ENCODE measurements around the gene MPPE1. TPM values are rescaled to one million over a fixed set of nuclear protein-coding genes. Genes with fewer than 3 reads are reported as not detected.
"Not testable (repeated sequence)": the region's sequence is repeated elsewhere in the genome, so short reads cannot be mapped to it uniquely, and the experiment has no call there.

MPPE1 gene
- total RNA-seq, 1 donor from 2014 or later, result 56.6 TPM

DNA sequence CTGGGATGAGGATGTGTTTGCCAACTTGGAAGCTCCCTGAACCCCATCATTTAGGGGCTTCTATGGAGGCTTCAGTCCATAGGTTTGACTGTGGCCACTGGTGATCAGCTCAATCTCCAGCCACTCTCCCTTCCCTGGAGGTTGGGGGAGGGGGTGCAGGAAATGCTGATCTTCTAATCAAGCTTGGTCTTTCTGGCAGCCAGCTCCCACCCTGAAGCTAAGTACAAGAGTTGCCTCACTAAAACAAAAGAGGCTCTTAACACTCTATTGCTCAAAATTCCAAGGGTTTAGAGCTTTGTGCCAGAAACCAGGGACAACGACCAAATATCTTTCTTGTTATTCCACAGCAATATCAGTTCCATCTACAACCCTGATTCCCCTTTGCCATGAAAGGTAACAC, 19.4 kb upstream of the MPPE1 start:
- intact Hi-C loops (cut with micrococcal nuclease), result no loop called here

DNA sequence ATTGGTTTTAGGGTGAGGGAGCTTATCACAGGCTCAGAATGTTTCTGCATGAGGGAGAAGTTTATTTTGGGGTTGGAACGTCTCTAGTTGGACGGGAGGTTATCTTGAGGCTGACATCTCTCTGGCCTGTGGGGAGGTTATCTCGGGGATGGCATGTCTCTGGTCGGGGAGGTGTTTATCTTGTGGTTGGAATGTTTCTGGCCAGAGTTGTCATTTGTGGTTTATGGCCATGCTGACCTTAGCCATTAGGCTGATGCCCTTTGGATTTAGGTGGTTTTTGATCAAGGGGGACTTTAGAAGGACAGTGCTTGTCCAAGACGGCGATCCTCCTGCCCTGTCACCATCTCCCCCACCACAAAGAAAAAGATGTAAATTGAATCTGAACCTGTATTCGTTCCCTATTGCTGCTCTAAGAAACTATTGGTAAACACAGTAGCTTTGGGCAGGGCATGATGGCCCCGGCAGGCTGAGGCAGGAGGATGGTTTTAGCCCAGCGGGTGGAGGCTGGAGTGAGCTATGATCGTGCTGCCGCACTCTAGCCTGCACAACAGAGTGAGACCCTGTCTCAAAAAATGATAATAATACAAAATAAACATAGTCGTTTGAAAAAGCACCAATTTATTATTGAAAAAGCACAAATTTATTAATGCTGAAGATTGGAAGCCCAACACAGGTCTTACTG, 17.8 kb upstream of the MPPE1 start:
- intact Hi-C loops (cut with micrococcal nuclease), result no loop called here

DNA sequence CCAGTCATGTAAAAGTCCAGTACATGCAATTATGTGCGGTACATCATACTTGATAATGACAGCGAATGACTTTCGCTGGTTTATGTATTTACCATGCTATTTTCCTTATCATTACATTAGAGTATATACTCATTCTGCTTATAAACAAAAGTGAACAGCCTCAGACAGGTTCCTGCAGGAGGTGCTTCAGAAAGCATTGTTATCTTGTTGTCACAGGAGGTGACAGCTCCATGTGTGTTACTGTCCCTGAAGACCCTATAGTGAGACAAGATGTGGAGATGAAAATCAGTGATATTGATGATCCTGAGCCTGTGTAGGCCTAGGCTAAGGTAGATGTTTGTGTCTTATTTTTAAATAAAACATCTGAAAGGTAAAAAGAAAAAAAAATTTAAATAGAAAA, 15.3 kb upstream of the MPPE1 start:
- intact Hi-C loops (cut with micrococcal nuclease), result no loop called here

DNA sequence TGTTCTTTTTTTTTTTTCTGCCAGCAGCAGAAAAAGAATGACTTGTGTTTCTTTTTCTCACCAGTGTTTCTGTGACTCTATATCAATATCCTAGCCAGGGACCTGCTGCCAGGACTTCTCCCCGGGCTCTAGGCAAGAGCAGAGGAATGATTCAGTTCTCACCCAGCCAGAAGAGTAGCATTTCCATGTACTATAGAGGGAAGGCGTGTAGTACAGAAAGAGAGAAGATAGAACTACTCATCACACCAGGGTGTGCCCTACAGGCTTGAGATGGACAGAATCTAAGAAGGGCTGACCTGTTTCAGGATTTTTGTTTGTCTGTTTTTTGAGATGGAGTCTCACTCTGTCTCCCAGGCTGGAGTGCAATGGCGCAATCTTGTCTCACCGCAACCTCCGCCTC, 11.4 kb upstream of the MPPE1 start:
- intact Hi-C loops (cut with micrococcal nuclease), result not testable (repeated sequence)

DNA sequence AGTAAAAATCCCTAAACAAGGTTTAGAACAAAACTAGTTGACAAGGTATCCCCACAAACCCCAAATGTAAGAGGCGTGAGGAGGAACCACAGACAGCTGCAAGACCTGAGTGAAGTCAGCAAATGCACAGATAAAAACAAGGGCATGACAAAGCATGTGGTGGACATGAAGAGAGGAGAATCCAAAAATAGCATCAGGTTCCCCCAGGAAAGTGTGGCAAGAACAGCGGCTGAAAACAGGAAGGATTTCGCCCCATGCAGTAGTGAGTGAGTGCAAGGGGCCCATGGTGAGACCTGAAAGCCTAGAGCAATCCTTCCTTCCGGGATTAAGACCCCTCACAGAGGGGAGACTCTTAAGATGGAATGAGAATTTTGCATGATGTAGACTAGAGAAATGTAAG, 8.8 kb upstream of the MPPE1 start:
- intact Hi-C loops (cut with micrococcal nuclease), result not testable (repeated sequence)

DNA sequence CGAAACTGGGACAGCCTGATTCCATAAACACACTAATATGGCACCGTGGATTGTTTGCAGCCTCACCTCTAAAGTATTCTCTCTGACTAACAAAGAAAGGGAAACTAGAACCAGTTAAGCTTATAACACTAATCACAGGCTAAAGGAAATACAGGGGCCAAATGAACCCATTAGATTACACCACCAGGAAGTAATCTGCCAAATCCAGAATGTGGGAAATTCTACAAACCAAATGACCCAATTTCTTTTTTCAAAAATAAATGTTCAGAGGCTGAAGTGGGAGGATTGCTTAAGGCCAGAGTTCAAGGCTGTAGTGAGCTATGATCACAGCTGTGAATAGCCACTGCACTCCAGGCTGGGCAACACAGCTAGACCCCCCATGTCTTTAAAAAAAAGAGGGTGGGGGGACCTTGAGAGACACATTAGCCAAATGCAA, 1.5 kb upstream of the MPPE1 start:
- intact Hi-C loops (cut with micrococcal nuclease), result loop anchor here (2.0 to 5.0 kb wide), 3 partner anchors 1083 to 1997 kb away; partner anchors contain the start of genes CEP192, FAM210A and RNMT

DNA sequence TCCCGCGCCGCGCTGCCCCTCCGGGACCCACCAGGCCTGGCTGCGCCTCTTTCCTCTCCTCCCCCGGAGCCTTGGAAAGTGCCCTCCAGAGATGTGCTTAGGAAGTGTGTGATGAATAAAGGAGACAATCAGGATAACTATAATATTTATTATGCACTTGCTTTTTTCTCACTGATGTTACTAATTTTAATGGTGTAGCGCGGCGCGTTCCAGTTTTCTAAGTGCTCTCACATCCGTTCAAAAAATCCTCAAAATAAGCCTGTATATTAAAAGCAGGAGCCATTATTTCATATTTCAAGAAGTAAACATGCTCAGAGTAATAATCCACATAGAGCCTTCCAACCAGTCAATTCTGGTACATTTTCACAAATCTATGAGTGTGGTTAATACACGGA, 941 bp upstream of the MPPE1 start:
- intact Hi-C loops (cut with micrococcal nuclease), result loop anchor here (2.0 to 5.0 kb wide), 3 partner anchors 1083 to 1996 kb away; partner anchors contain the start of genes CEP192, FAM210A and RNMT

DNA sequence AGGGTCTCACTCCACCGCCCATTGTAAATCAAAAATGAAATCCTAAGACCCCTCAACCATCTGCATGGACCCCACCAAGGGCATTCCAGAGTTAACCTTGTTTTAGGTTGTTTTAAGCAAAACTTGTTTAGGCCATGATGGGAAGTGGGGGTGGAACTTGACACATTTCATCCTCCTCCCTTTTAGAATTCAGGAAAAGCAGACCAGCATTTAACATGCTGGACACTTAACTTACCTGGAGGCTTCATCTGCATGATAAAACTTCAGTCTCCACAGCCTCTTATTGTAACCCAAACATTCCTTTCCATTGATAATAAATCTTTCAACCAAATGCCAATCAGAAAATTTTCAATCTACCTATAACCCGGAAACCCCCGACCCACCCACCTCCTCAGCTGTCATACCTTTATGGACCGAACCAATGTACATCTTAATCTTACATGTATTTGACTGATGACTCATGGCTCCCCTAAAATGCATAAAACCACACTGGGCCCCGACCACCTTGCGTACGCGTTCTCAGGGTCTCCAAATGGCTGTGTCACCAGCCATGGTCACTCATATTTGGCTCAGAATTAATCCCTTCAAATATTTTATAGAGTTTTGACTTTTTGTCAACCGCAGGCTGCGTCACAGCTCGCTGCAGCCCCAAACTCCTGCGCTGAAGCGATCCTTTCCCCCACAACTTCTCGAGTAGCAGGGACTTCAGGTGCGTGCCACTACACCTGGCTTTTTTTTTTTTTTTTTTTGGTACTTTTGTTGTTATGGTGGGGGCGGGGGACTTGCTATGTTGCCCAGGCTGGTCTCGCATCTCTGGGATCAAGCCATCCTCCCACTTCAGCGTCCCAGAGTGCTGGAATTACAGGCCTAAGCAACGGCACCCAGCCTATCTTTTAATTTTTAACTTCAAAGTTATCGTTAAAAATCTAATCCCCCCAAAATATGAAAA, 917 bp downstream of the MPPE1 start:
- intact Hi-C loops (cut with micrococcal nuclease), result loop anchor here (5.0 kb wide), 2 partner anchors 1085 to 1820 kb away; partner anchors contain the start of genes CEP192, FAM210A and RNMT

DNA sequence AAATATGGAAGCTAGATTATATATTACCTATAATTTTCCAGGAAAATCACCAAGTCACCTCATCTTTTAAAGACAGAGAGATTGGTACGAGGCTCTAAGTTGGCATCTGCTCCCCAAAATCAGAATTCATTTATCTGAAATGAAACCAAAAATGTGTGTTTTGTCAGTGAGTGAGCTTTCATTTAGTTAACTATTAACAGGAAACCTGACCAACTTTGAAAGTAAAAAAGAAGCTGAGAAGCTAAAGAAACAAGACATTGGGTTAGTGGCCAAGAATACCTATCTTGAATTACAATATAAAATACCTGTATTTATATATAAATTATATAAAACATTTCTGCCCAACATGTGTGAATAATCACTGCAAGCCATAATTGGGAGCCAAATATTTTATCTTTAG, 1.9 kb downstream of the MPPE1 start:
- intact Hi-C loops (cut with micrococcal nuclease), result loop anchor here (5.0 kb wide), 2 partner anchors 1086 to 1821 kb away; partner anchors contain the start of genes CEP192, FAM210A and RNMT

DNA sequence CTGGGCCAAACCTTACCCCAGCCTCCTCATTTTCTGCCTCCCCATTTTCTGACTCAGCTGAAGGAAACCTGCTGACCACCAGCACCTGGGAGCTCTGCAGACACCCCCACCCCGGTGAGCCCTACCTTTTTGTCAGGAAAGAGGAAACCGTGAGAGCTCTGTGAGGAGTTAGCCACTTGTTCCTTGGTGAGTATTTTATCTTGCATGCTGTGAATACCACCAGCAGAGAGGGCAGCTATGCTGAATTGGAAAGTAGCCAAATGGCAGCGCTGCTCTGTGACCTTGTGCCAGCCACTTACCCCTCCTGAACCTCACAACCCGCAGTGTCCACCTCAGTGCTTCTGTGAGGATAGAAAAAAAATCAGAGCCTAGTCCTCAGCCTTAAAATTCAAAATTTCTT, 2.5 kb downstream of the MPPE1 start:
- intact Hi-C loops (cut with micrococcal nuclease), result loop anchor here (5.0 kb wide), 2 partner anchors 1087 to 1822 kb away; partner anchors contain the start of genes CEP192, FAM210A and RNMT

DNA sequence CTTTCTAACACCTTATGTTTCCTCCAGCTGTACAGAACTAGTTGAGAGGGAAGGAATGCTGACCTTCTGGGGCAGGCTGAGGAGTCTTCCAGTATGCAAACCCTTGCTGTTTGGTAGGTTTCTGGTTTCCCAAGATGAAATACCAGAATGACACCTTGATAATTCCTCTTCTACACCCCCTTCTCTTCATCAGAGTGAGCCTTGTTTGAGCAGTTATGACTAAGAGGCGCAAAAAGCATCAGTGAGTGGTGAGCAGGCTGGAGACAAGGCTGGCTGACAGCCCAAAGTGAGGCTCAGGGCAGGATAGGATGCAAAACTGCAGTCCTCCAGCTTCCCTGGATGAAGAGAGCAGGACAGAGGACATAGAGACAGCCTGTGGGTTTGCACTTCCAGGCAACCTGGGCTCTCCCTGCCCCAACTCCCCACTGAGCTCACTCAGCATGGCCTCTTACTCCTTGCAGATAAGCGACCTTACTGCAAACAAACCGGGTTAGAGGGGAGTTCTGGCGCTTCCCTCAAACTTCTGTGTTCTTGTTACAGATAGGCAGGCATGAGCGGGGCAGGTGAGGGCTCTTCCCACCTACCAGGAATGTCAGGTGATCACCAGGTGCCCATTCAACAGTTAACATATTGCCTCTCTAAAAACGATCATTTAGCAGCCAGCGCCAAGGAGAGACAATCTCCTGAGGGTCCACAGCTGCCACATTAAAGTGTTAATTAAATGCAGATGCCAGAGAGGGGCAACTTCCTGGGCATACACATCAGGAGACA, 5.4 kb downstream of the MPPE1 start:
- intact Hi-C loops (cut with micrococcal nuclease), result no loop called here

DNA sequence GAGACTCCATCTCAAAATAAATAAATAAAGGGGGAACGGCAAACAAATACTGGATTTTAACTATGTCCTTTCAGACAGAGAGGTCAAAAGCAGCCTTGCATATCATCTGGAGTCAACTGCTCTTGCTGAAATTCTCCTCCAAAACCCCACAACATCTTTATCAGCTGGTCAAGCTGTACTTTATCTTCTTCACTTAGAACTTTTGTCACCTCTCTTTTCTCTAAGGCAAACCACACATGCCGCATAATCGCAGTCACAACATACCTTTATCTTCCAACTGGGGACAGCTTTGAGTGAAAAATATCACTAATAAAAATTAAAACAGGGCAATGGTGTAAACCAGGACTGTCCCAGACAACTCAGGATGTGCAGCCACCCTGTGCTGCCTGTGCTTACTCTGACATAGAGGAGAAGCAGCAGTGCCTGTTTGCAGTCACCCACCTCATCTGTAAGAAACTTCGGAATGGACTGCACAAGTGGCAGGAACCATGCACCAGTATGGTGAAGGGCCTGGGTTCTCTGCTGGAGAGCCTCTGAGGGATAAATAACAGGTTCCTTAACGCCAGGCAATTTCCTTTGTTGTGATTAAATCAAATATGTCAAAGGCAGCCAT, 6.2 kb downstream of the MPPE1 start:
- intact Hi-C loops (cut with micrococcal nuclease), result no loop called here

DNA sequence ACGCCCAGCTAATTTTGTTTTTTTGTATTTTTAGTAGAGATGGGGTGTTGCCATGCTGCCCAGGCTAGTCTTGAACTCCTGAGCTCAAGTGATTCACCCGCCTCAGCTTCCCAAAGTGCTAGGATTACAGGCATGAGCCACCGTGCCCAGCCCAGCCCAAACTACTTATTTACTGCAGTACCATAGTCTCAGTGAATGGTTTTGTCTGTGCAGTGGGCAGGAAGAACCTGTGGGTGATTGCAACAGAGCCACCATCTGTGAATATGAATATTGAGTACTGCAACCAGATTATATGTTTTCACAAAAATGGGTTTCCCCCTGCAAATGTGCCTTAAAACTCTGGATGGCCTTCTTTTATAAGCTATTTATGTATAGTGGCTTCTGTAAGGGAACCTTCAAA, 9.1 kb downstream of the MPPE1 start:
- intact Hi-C loops (cut with micrococcal nuclease), result no loop called here

DNA sequence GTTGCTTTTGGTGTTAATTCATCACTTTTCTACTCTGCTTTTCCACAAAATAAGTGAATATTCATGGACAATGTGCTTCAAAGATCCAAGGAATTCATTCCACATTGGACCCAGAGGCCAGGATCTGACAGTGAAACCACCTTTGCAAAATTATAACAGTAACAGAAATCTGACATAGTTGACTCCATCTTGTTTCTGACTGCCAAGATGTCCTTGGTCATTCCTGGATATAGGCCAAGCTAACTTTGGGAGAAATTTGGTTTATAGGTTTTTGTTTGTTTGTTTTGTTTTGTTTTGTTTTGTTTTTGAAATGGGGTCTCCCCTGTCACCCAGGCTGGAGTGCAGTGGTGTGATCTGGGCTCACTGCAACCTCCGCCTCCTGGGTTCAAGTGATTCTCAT, 10.3 kb downstream of the MPPE1 start:
- intact Hi-C loops (cut with micrococcal nuclease), result no loop called here

DNA sequence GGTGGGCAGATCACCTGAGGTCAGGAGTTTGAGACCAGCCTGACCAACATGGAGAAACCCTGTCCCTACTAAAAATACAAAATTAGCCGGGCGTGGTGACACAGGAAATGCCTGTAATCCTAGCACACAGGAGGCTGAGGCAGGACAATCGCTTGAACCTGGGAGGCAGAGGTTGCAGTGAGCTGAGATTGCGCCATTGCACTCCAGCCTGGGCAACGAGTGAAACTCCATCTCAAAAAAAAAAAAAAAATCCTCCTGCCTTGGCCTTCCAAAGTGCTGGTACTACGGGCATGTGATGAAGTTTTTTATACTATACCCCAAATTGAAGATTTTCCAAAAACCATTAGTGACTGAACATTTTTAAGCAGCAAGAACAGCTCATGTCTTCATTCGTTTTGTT, 15.7 kb downstream of the MPPE1 start:
- intact Hi-C loops (cut with micrococcal nuclease), result not testable (repeated sequence)

DNA sequence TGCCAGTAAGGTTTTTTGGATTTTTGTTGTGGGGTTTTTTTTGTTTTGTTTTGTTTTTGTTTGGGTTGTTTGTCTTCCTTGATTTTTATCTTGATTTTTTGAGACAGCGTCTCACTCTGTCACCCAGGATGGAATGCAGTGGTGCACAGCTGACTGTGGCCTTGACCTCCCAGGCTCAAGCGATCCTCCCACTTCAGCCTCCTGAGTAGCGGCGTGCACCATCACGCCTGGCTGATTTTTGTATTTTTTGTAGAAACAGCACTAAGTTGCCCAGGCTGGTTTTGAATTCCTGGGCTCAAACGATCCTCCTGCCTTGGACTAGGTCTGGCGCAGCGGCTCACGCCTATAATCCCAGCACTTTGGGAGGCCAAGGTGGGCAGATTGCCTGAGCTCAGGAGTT, 16.4 kb downstream of the MPPE1 start:
- intact Hi-C loops (cut with micrococcal nuclease), result no loop called here

DNA sequence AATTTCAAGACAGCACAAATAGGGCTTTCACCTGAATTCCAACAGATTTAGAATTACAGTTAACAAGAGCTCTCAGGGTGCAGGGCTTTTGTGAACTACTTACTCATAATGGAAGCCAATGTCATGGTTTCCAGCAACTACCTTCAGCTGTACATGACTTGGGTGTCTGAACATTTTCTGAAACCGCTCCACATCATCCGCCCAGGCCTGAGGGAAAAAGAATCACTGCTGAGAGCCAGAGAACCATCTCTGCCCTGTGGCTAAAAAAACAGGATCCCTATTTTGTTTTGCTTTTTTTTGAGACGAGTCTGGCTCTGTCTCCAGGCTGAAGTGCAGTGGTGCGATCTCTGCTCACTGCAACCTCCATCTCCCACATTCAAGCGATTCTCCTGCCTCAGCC, 18.8 kb downstream of the MPPE1 start:
- intact Hi-C loops (cut with micrococcal nuclease), result no loop called here

DNA sequence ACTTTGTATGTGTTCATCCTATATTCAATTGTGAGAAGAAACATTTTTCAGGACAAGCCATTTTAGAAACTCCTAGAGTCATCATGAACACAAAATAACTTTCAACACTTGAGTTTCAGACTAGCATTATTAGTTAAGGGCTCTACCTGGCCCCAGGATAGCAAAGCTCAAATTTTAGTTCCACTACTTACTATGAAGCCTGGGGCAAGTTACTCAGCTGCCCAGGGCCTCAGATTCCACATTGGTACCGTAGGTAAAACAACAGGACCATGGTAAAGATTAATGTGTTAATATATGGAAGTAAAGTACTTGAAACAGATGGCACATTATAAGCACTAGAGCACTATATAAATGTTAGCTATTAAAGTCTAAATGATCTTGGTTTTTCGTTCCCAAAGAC, 19.4 kb downstream of the MPPE1 start:
- intact Hi-C loops (cut with micrococcal nuclease), result no loop called here

DNA sequence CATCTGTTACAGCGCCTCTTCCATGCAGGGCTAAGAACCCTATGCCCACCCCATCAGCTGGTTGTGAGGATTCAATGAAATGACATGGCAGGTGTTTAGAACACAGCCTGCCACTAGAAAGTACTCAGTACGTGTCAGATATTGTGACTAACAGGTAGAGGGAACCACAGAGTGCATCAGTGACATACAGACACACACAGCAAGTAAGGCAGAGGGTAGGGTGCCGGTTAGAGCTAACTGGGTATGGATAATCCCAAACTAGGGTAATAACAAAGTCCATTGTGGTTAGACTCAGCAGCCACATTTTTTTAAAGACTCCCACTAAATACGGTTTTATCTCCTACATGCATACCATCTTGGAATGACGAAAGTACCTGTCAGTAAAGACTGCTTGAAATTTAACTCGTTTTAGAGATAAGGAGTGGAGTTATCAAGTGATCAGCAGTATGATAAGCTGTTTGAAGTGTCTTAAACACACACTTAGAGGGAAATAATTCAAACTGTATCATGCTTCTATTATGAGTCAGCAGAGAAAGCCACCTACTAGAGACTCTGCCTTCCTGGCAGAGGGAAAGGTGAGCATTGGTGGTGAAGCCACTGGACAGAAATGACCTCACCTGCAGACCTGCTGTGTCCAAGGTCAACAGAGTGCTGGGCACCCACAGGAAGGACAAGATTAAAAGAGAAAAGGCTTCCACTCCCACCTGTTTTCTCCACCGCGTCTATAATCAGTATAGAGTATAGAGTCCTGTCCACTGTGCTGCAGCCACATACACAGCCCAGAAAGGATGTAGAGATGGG, 20.6 kb downstream of the MPPE1 start:
- intact Hi-C loops (cut with micrococcal nuclease), result no loop called here

DNA sequence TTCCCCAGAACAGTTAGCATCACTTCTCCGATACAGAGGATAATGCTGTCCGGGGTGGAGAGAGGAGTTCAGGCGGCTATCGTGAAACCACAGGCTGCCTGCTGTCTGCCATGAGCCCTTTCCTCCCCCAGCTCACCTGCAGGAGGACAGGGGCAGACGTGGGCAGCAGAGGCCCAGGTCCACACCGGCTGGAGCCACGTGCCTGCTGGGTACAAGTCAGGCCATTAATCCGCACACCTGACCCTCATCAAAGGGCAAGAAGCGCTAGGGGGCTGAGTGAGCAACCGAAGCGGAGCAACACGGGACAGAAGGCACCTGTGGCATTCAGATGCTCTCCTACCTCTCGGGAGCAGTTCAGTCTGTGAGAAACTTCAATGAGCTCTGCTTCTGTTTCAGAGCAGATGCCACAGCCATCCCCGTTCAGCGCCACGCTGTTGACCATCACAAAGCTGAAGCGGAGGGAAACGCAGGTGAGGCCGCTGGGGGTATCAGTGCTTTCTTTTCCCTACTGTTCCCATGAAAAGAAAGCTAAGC, 21.5 kb downstream of the MPPE1 start:
- intact Hi-C loops (cut with micrococcal nuclease), result no loop called here
